ENCODE measurements around the gene EIF2S3.
"Not testable (repeated sequence)": the region's sequence is repeated elsewhere in the genome, so short reads cannot be mapped to it uniquely, and the experiment has no call there.

- not testable (repeated sequence) for TF ChIP-seq TCF4 (CRISPR knock-in tag; IDR thresholded peaks at IDR 0.05; ENCODE audit: borderline replicate concordance); CSRNP3 (CRISPR knock-in tag; IDR thresholded peaks at IDR 0.05); PPARA (CRISPR knock-in tag; IDR thresholded peaks at IDR 0.05; ENCODE audit: borderline replicate concordance); OSR1 (CRISPR knock-in tag; IDR thresholded peaks at IDR 0.05); ZFP3 (CRISPR knock-in tag; IDR thresholded peaks at IDR 0.05); SNAI2 (CRISPR knock-in tag; IDR thresholded peaks at IDR 0.05)
- TF ChIP-seq, protein P1, sequence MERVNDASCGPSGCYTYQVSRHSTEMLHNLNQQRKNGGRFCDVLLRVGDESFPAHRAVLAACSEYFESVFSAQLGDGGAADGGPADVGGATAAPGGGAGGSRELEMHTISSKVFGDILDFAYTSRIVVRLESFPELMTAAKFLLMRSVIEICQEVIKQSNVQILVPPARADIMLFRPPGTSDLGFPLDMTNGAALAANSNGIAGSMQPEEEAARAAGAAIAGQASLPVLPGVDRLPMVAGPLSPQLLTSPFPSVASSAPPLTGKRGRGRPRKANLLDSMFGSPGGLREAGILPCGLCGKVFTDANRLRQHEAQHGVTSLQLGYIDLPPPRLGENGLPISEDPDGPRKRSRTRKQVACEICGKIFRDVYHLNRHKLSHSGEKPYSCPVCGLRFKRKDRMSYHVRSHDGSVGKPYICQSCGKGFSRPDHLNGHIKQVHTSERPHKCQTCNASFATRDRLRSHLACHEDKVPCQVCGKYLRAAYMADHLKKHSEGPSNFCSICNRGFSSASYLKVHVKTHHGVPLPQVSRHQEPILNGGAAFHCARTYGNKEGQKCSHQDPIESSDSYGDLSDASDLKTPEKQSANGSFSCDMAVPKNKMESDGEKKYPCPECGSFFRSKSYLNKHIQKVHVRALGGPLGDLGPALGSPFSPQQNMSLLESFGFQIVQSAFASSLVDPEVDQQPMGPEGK (CRISPR knock-in tag; IDR thresholded peaks at IDR 0.05; ENCODE audit: borderline replicate concordance), result not testable (repeated sequence)
- TF ChIP-seq, protein P2, sequence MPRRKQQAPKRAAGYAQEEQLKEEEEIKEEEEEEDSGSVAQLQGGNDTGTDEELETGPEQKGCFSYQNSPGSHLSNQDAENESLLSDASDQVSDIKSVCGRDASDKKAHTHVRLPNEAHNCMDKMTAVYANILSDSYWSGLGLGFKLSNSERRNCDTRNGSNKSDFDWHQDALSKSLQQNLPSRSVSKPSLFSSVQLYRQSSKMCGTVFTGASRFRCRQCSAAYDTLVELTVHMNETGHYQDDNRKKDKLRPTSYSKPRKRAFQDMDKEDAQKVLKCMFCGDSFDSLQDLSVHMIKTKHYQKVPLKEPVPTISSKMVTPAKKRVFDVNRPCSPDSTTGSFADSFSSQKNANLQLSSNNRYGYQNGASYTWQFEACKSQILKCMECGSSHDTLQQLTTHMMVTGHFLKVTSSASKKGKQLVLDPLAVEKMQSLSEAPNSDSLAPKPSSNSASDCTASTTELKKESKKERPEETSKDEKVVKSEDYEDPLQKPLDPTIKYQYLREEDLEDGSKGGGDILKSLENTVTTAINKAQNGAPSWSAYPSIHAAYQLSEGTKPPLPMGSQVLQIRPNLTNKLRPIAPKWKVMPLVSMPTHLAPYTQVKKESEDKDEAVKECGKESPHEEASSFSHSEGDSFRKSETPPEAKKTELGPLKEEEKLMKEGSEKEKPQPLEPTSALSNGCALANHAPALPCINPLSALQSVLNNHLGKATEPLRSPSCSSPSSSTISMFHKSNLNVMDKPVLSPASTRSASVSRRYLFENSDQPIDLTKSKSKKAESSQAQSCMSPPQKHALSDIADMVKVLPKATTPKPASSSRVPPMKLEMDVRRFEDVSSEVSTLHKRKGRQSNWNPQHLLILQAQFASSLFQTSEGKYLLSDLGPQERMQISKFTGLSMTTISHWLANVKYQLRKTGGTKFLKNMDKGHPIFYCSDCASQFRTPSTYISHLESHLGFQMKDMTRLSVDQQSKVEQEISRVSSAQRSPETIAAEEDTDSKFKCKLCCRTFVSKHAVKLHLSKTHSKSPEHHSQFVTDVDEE (CRISPR knock-in tag; IDR thresholded peaks at IDR 0.05), result not testable (repeated sequence)
These were observed 4.0 kb upstream of the EIF2S3 start for GRCh38 chrX:24050522-24051318.

Data from SK-N-SH treated with all-trans-retinoic acid at 6 μM for 48 hours (cell line).